ENCODE data around the gene FAM162A.

FAM162A gene

DNA sequence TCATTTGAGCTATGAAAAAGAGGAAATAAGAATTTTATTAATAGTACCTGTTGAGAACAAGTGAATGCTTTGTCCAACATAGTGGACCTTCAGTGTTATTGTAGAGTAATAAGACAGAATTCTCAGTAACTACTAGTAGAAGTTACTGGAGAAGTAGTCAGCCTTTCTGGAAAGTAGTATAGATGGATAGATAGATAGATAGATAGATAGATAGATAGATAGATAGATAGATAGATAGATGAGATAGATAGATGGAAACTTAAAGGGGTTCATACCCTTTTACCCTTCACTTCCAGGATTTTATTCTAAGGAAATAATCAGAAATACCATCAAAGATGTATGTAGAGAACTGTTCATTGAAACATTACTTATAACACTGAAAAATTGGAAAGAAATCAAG is 5.2 kb downstream of the FAM162A start:
- DNase-seq: no peak

- no peak for DNase-seq
Measured at GRCh38 chr3:122389892-122390291, 5.9 kb downstream of the FAM162A start.

- DNase-seq: no peak
Measured at GRCh38 chr3:122390665-122391064, 6.7 kb downstream of the FAM162A start.

- DNase-seq: no peak
Measured at GRCh38 chr3:122391681-122392446, 7.9 kb downstream of the FAM162A start.

GRCh38 chr3:122392868-122393844 is 9.2 kb downstream of the FAM162A start:
- DNase-seq: peak; percentile 16 to 68

DNA sequence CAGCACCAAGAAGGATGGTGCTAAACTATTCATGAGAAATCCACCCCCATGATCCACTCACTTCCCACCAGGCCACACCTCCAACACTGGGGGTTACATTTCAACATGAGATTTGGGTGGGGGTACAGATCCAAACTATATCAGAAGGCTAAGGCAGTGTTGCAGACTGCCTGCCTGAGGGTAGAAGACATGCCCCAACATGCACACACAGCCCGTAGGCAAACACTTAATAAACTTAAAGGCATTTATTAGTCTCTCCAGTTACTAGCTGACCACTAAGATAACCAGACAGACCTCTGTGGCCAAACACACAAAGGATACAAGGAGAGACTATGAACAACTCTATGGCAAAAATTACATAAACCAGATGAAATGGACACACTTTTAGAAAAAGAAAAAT is 10.2 kb downstream of the FAM162A start:
- DNase-seq: no peak

DNA sequence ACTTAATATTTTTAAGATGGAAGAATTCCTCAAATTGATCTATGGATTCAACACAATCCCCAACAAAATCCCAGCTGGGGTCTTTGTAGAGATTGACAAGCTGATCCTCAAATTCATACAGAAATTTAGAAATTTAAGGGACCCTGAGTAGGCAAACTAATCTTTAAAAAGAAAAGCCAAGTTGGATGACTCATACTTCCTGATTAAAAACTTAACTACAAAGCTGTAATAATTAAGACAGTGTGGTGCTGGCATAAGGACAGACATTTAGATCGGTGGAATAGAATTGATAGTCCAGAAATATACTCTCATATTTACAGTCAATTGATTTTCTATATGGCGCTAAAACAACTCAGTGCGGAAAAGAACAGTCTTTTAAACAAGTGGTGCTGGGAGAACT is 11.6 kb downstream of the FAM162A start:
- DNase-seq: no peak

DNA sequence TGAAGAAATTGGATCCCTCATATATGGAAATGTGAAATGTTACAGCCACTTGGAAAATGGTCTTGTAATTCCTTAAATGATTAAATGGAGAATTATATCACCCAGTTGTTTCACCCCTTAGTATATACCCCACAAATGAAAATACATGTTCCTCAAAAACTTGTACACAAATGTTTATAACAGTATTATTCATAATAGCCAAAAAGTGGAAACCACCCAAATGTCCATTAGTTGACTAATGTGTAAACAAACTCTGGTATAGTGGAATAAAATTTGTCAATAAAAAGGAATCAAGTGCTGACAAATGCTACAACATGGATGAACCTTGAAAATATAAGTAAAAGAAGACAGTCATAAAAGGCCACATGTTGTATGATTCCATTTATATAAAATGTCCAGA is 12.5 kb downstream of the FAM162A start:
- DNase-seq: no peak

- DNase-seq: no peak
Measured at GRCh38 chr3:122397201-122397600, 13.2 kb downstream of the FAM162A start.

DNA sequence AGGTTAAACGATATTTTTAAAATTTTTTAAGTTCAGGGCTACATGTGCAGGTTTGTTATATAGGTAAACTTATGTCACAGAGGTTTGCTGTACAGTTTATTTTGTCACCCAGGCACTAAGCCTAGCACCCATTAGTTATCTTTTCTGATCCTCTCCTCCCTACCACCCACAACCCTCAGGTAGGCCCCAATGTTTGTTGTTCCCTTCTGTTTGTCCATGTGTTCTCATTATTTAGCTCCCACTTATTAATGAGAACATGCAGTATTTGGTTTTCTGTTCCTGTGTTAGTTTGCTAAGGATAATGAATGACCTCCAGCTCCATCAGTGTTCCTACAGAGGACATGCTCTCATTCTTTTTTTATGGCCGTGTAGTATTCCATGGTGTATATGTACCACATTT is 14.9 kb downstream of the FAM162A start:
- no peak for DNase-seq

DNA sequence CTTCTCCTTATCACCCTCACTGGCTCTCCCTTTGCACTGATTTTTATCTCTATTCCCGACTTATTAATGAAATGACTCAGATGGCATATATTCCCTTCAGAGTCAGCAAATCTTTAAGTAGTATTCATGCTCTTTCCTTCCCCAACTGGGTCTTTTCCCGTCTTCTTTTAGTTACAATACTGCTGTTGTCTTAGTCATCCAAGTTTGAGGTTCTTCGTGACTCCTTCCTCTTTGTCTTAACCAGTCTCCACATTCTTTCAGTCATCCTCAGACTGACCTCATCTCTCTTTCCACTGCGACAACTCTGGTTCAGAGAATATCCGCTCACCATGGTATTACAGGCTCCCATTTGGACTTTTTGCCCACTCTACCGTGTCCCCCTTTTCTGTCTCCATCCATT is 19.5 kb downstream of the FAM162A start:
- no peak for DNase-seq

DNA sequence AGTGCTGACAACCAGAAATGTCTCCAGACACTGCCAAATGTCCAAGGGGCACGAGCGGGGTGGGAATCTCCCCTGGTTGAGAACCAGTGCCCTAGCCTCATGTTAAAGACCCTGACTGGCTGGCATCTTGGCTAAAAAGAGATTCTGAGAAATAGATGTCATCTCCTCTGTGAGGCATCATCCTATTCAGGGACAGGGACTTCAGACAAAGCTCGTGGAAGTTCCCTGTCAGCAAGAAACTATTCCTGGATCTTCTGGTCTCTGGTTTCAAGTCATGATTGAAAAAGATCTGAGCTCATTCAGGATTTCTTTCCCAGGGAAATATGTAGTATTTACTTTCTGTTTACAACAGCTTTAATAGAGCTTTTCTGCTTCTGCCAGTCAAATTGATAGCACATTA is 21.0 kb downstream of the FAM162A start:
- no peak for DNase-seq

DNA sequence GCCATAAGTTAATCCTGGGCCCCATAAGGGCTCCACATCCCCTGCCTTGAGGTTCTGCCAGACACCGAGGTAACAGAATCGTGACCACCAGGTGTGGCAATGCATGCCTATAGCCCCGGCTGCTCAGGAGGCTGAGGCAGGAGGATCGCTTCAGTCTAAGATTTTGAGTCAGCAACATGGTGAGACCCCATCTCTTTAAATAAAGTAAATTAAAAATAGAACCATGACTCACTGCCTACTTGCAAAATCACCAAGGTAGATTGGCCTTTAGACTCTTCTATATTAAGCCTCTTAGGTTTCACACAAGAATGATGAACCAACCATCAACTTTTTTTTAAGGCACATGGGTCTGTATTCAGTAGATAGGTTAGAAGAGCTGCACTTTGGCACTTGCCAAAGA is 22.2 kb downstream of the FAM162A start:
- DNase-seq: no peak

GRCh38 chr3:122407946-122408345 is 24.0 kb downstream of the FAM162A start:
- DNase-seq: no peak

- peak in 1 of 2 donors; percentile 10 for DNase-seq
Measured at GRCh38 chr3:122409446-122409845, 25.5 kb downstream of the FAM162A start.

DNA sequence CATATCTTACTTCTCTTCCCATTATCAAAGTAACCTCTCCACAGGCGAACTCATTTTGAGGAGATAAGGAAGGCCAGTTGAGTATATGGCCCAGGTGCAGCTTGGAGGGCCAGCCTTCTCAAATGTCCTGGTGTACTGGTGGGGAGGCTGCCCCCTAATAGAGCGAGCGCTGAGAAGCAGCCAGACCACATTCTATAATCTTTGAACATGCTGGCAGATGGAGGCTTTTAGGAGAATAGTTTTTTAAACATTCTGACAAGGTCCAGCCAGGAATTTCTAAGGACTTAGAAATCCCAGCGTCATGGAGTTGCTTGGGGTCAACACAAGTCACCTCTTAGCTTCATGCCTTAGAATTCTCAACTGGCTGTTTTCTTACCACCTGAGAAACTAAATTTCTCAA is 26.1 kb downstream of the FAM162A start:
- no peak for DNase-seq

GRCh38 chr3:122410639-122411038 is 26.7 kb downstream of the FAM162A start:
- no peak for DNase-seq

DNA sequence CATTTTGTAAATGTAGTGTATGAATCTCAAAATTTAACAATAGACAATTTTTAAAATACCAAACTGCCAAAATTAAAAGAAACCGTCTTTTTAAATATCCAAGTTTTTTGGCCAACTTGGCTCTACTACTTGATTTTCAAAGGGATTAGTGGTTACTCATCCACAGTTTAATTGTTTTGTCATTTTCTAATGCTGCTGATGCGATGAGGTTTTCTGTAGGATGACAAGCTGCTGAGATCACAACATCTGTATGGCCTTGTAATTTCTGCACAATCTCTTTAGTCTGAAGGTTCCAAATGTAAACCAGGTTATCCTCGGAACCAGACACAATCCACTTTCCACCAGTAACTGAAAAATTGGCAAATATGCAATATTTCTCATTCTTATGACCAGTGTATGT is 30.4 kb downstream of the FAM162A start:
- DNase-seq: no peak

- DNase-seq: peak; percentile 49 to 72
Measured at GRCh38 chr3:122415104-122415744, 31.2 kb downstream of the FAM162A start.

- peak; percentile 97 to 98 for DNase-seq
Measured at GRCh38 chr3:122415762-122416654, 32.0 kb downstream of the FAM162A start, which contains the start of gene WDR5B. Gene WDR5B, minus strand, starts transcription at chr3:122416062. Its CDS starts 534 bp downstream, at chr3:122415528.

DNA sequence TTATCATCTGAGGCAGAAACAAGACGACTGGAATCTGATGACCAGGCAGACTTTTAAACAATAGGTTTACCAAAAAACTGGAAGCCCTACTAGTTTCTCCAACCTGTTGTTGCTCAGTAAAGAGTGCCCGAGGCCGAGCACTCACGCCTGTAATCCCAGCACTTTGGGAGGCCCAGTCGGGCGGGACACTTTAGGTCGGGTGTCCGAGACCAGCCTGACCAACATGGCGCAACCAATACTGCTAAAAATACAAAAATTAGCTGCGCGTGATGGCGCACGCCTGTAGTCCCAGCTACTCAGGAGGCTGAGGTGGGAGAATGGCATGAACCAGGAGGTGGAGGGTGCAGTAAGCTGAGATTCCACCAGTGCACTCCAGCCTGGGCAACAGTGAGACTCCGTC is 33.0 kb downstream of the FAM162A start:
- no peak for DNase-seq

GRCh38 chr3:122421101-122421500 is 37.1 kb downstream of the FAM162A start:
- no peak for DNase-seq

All from CD4-positive, alpha-beta T cell treated with Interferon alpha-2 for 1 hour (primary cell).